Panc1 (cell line): Measurements from ENCODE around the gene RFTN1.

ENCODE experiments used
- CTCF ChIP-seq: fragments of 450-650 bp; IDR thresholded peaks from 2 replicates; pipeline ENCODE4 v1.5.1; 2017; ENCODE audit warnings: mild to moderate bottlenecking
- POLR2AphosphoS5 ChIP-seq: IDR thresholded peaks from 2 replicates; pipeline ENCODE4 v1.6.1; 2012; ENCODE audit warnings: mild to moderate bottlenecking, low read depth, low read length, moderate library complexity

DNA sequence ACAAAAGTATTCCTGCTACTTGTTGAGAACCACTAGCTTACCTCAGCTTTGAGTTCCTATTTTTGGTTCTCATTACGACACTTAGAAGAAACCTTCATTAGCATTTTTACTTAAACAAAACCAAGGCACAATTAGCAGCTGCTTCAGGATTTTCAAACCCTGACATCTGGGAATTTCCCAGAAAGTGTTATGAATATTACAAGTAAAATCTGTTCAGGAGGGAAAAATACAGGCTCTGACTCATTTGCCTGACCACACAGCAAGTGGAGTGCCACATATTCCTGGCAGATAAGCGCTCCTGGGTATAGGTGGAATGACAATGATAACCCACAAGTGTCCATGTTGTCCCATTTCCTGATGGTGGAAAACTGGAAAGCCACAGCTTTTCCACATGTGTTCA is 10.3 kb upstream of the RFTN1 start:
- TF ChIP-seq CTCF (no peak), POLR2AphosphoS5 (no peak)
